Mesendoderm (in vitro differentiated cells): ENCODE results near the gene TRH.

ENCODE experiments used
- DNase-seq: peaks from one replicate; pipeline ENCODE4 v3.0.0; 2013
- H2AK5ac ChIP-seq: 2 replicates; pipeline ENCODE4 v1.6.1; 2013; ENCODE audit warnings: low read length, inconsistent platforms
- H2BK120ac ChIP-seq: 2 replicates; pipeline ENCODE4 v1.6.1; 2013; ENCODE audit warnings: low read depth, mild to moderate bottlenecking, low read length, moderate library complexity, mixed read lengths
- H2BK15ac ChIP-seq: replicated peaks from 2 replicates; pipeline ENCODE4 v1.6.1; 2013; ENCODE audit warnings: low read depth, mild to moderate bottlenecking, moderate library complexity
- H2BK5ac ChIP-seq: 2 replicates; pipeline ENCODE4 v1.6.1; 2013; ENCODE audit warnings: low read length, inconsistent platforms
- H3K18ac ChIP-seq: 2 replicates; pipeline ENCODE4 v1.6.1; 2013; ENCODE audit warnings: mild to moderate bottlenecking, low read length, mixed read lengths
- H3K23ac ChIP-seq: one replicate; pipeline ENCODE4 v1.6.1; 2013; ENCODE audit warnings: low read length
- H3K27ac ChIP-seq: 2 replicates; pipeline ENCODE4 v1.5.1; 2013; ENCODE audit warnings: low read depth, mild to moderate bottlenecking, inconsistent platforms, low read length, moderate library complexity
- H3K27me3 ChIP-seq: 2 replicates; pipeline ENCODE4 v1.6.1; 2013; ENCODE audit warnings: low read length, control low read depth, mild to moderate bottlenecking, inconsistent platforms; ENCODE audit not compliant: insufficient read depth, poor library complexity
- H3K36me3 ChIP-seq: 2 replicates; pipeline ENCODE4 v1.6.1; 2013; ENCODE audit warnings: low read length, inconsistent platforms; ENCODE audit not compliant: control insufficient read depth, insufficient read depth
- H3K4ac ChIP-seq: one replicate; pipeline ENCODE4 v1.6.1; 2013; ENCODE audit warnings: low read depth, mild to moderate bottlenecking, low read length, moderate library complexity
- H3K4me1 ChIP-seq: 2 replicates; pipeline ENCODE4 v1.6.1; 2013; ENCODE audit warnings: low read depth, low read length, inconsistent platforms; ENCODE audit not compliant: control insufficient read depth
- H3K4me2 ChIP-seq: 2 replicates; pipeline ENCODE4 v1.6.1; 2013; ENCODE audit warnings: low read length
- H3K4me3 ChIP-seq: 2 replicates; pipeline ENCODE4 v1.5.1; 2013; ENCODE audit warnings: mild to moderate bottlenecking, low read length
- H3K56ac ChIP-seq: one replicate; pipeline ENCODE4 v1.6.1; 2013; ENCODE audit warnings: low read length
- H3K79me1 ChIP-seq: 2 replicates; pipeline ENCODE4 v1.6.1; 2013; ENCODE audit warnings: low read length, inconsistent platforms
- H3K79me2 ChIP-seq: 2 replicates; pipeline ENCODE4 v1.6.1; 2013; ENCODE audit warnings: mild to moderate bottlenecking, low read length; ENCODE audit not compliant: control insufficient read depth, insufficient read depth
- H3K9ac ChIP-seq: 2 replicates; pipeline ENCODE4 v1.6.1; 2013; ENCODE audit warnings: low read length, inconsistent platforms
- H4K5ac ChIP-seq: one replicate; pipeline ENCODE4 v1.6.1; 2013; ENCODE audit warnings: low read length
- H4K8ac ChIP-seq: one replicate; pipeline ENCODE4 v1.6.1; 2013; ENCODE audit warnings: low read depth, mild to moderate bottlenecking, control low read depth, low read length, moderate library complexity
- WGBS: extraction: QIAGEN DNeasy Blood & Tissue Kit; methylation state at CpG from one replicate; pipeline ENCODE4 v1.1.7; 2013; ENCODE audit warnings: low lambda C conversion rate, missing lambda C conversion rate; ENCODE audit not compliant: insufficient coverage; ENCODE audit errors: extremely low coverage; 5-methylcytosine and 5-hydroxymethylcytosine counted together

The TRH gene

DNA sequence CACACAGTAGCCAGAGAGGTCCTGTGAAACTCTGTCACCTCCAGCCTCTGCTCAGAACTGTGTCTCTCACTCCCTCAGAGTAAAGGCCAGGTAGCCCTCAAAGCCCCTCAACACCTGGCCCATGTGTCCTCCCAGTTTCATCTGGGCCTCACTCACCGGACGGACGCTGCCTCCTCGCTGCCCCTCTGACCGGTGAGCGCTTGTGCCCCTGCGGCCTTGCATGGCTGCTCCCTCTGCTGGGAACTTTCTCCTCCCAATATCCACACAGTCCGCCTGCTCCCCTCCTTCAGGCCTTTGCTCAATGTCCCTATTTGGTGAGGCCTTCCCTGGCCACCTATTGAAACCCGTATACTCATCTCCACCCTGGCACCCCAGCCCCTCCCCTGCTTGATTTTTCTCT, 36.8 kb upstream of the TRH start:
- H3K56ac ChIP-seq: peak overlapping the region; percentile 73
- no peak overlapping the region for H4K8ac ChIP-seq
- no peak overlapping the region for H3K18ac ChIP-seq
- H3K27me3 ChIP-seq: no peaks in the 10 kb centered on the region
- no CpG with 5 or more reads among the region's 9 CpGs for WGBS
- H3K4me3 ChIP-seq: no peak overlapping the region
- no peaks in the 10 kb centered on the region for H3K79me2 ChIP-seq
- DNase-seq: peak; percentile 43
- H4K5ac ChIP-seq: no peak overlapping the region
- H3K27ac ChIP-seq: no peak overlapping the region
- no peak overlapping the region for H3K23ac ChIP-seq
- no peaks in the 10 kb centered on the region for H3K79me1 ChIP-seq
- H2BK120ac ChIP-seq: no peak overlapping the region
- no peak overlapping the region for H2BK15ac ChIP-seq
- H3K4ac ChIP-seq: no peak overlapping the region
- H2BK5ac ChIP-seq: no peak overlapping the region
- no peak overlapping the region for H2AK5ac ChIP-seq
- no peaks in the 10 kb centered on the region for H3K36me3 ChIP-seq
- H3K9ac ChIP-seq: no peak overlapping the region
- no peak overlapping the region for H3K4me2 ChIP-seq
- no peaks in the 10 kb centered on the region for H3K4me1 ChIP-seq

DNA sequence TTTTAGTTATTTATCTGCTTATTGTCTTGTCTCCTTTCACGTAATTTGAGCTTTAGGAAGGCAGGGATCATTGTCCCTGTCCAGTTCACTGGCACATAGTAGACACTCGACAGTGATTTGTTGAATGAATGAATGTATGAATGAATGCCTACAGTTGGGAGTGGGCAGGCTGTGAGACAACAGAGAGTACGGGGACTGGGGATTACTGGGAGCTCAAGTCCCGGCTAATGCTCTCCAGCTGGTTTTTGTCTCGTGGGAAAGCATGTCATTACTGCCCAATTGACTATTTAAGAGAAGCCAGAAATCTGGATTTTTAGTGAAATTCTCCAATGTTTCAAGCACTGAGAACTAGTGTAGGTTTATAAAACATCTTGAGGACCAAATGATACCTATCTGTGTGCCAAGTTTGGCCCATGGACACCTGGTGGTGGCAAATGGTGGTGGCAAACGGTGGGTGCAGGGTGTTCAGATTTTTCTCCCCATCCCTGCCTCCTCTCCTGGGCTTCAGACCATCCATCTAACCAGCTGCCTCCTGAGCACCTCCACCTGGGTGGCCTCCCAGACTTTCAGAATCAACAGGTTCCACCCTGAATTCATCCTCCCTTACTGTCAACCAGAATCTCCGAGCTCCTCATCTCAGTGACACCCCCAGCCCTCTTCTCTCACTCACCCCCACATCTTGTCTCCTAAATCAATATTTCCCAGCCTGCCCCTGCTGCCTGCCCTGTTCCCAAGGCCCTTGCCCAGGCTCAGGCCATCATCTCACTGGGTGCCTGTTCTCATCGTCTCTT, 36.2 kb upstream of the TRH start:
- H4K5ac ChIP-seq: no peak overlapping the region
- no peak overlapping the region for H3K18ac ChIP-seq
- H3K9ac ChIP-seq: no peak overlapping the region
- no peak overlapping the region for H3K4me2 ChIP-seq
- H3K27me3 ChIP-seq: no peaks in the 10 kb centered on the region
- H2AK5ac ChIP-seq: no peak overlapping the region
- no peak overlapping the region for H2BK120ac ChIP-seq
- no peaks in the 10 kb centered on the region for H3K4me1 ChIP-seq
- no peaks in the 10 kb centered on the region for H3K79me1 ChIP-seq
- H3K4ac ChIP-seq: no peak overlapping the region
- no peak for DNase-seq
- H3K4me3 ChIP-seq: no peak overlapping the region
- H2BK15ac ChIP-seq: no peak overlapping the region
- WGBS: no CpG with 5 or more reads among the region's 8 CpGs
- no peak overlapping the region for H3K56ac ChIP-seq
- no peak overlapping the region for H4K8ac ChIP-seq
- no peaks in the 10 kb centered on the region for H3K36me3 ChIP-seq
- H3K79me2 ChIP-seq: no peaks in the 10 kb centered on the region
- H2BK5ac ChIP-seq: no peak overlapping the region
- no peak overlapping the region for H3K27ac ChIP-seq
- no peak overlapping the region for H3K23ac ChIP-seq

DNA sequence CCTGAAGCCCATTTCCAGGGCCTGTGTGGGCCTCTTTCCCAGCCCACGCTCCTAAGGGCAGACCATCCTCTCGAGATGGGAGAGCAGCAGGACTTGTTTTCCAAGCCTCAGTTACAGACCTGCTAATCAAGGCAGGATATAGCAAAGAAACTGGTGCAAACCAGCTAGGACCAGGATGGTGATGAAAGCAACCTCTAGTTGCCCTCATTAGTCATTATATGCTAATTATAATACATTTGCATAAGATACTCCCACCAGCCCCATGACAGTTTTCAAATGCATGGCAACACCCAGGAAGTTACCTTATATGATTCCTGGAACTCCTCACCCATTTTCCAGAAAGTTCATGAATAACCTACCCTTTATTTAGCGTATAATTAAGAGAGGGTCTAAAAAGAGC, 34.4 kb upstream of the TRH start:
- Histone ChIP-seq H3K56ac (no peak overlapping the region), H3K27me3 (no peaks in the 10 kb centered on the region), H2BK5ac (no peak overlapping the region), H3K23ac (no peak overlapping the region), H2BK15ac (no peak overlapping the region), H4K8ac (no peak overlapping the region), H3K4me3 (no peak overlapping the region), H2BK120ac (no peak overlapping the region), H3K27ac (no peak overlapping the region), H4K5ac (no peak overlapping the region), H3K9ac (no peak overlapping the region), H3K18ac (no peak overlapping the region), H3K36me3 (no peaks in the 10 kb centered on the region), H3K79me1 (no peaks in the 10 kb centered on the region), H3K4ac (no peak overlapping the region), H3K4me2 (no peak overlapping the region), H2AK5ac (no peak overlapping the region), H3K4me1 (no peaks in the 10 kb centered on the region), H3K79me2 (no peaks in the 10 kb centered on the region)
- no CpG with 5 or more reads among the region's 3 CpGs for WGBS
- peak; percentile 56 for DNase-seq

DNA sequence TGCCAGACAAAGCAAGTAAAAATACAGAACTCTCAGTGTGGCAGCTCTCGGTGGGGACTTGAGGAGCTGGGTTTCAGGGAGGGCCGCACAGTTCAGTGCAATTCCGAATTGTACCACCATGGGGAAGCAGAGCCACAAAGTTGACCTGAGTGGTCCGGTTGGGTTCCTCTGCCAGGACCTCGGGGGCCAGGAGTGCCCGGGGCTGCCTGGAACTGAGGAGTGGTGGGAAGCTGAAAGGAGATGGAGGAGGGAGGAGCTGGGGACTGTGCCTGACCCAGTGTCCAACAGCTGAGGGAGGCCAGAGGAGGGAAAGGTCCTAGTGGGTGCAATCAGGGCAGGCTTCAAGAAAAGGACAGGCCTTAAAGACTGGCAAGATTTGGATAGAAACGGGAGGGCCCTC, 32.2 kb upstream of the TRH start:
- H2BK15ac ChIP-seq: no peak overlapping the region
- H2BK5ac ChIP-seq: no peak overlapping the region
- peak; percentile 90 for DNase-seq
- no peak overlapping the region for H3K4ac ChIP-seq
- no peak overlapping the region for H2BK120ac ChIP-seq
- no peak overlapping the region for H4K8ac ChIP-seq
- no peak overlapping the region for H2AK5ac ChIP-seq
- H3K36me3 ChIP-seq: no peaks in the 10 kb centered on the region
- no peak overlapping the region for H3K9ac ChIP-seq
- no peak overlapping the region for H3K4me3 ChIP-seq
- no CpG with 5 or more reads among the region's 7 CpGs for WGBS
- H3K27ac ChIP-seq: no peak overlapping the region
- no peak overlapping the region for H3K56ac ChIP-seq
- H3K4me1 ChIP-seq: no peaks in the 10 kb centered on the region
- H3K23ac ChIP-seq: no peak overlapping the region
- H3K79me2 ChIP-seq: no peaks in the 10 kb centered on the region
- no peak overlapping the region for H3K4me2 ChIP-seq
- H3K79me1 ChIP-seq: no peaks in the 10 kb centered on the region
- H3K27me3 ChIP-seq: no peaks in the 10 kb centered on the region
- no peak overlapping the region for H3K18ac ChIP-seq
- H4K5ac ChIP-seq: no peak overlapping the region

DNA sequence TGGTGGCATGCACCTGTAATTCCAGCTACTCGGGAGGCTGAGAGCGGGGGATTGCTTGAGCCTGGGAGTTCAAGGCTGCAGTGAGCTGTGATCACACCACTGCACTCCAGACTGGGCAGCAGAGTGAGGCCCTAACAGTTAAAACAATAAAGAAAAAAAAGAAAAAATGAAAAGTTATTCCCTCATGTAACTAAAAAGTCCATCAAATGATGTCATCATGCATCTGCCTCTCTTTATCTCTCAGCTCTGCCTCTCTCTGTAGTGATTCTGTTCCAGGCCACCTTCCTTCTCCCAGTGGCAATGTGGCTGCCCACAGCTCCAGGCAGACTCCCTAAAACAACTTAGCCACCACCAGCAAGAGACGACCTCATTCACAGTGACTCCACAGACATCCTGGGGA, 31.5 kb upstream of the TRH start:
- no peak overlapping the region for H3K4ac ChIP-seq
- H2BK5ac ChIP-seq: no peak overlapping the region
- no peak overlapping the region for H3K23ac ChIP-seq
- H3K18ac ChIP-seq: no peak overlapping the region
- H3K4me1 ChIP-seq: no peaks in the 10 kb centered on the region
- no peak overlapping the region for H2BK120ac ChIP-seq
- H3K4me3 ChIP-seq: no peak overlapping the region
- H3K56ac ChIP-seq: no peak overlapping the region
- H4K5ac ChIP-seq: no peak overlapping the region
- H3K79me1 ChIP-seq: no peaks in the 10 kb centered on the region
- H3K79me2 ChIP-seq: no peaks in the 10 kb centered on the region
- no peak overlapping the region for H3K9ac ChIP-seq
- no peak overlapping the region for H3K27ac ChIP-seq
- no peak overlapping the region for H2AK5ac ChIP-seq
- H3K36me3 ChIP-seq: no peaks in the 10 kb centered on the region
- H3K27me3 ChIP-seq: no peaks in the 10 kb centered on the region
- H4K8ac ChIP-seq: no peak overlapping the region
- H3K4me2 ChIP-seq: no peak overlapping the region
- no CpG with 5 or more reads among the region's 3 CpGs for WGBS
- no peak for DNase-seq
- H2BK15ac ChIP-seq: no peak overlapping the region

DNA sequence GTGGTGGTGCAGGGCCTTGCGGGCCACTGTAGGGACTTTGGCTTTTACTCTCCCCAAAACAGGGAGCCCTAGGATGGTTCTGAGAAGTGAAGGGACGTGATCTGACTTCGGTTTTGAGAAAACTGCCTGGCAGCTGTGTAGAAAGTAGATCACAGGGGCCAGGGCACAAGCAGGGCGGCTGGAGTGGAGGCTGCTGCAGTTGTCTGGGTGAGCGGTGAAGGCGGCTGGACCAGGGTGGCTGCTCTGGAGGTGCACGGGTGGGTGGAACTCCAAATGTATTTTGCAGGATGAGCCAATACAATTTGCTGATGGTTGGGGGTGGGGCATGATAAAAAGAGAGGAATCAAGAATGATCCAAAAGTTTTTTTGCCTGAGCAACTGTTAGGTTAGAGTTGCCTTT, 29.8 kb upstream of the TRH start:
- H2BK15ac ChIP-seq: no peak overlapping the region
- no peak overlapping the region for H3K18ac ChIP-seq
- H4K5ac ChIP-seq: no peak overlapping the region
- H3K36me3 ChIP-seq: no peaks in the 10 kb centered on the region
- H3K4me3 ChIP-seq: no peak overlapping the region
- H3K23ac ChIP-seq: no peak overlapping the region
- no peak overlapping the region for H3K4me2 ChIP-seq
- H2AK5ac ChIP-seq: no peak overlapping the region
- no peak overlapping the region for H3K56ac ChIP-seq
- H3K4me1 ChIP-seq: no peaks in the 10 kb centered on the region
- no peak overlapping the region for H4K8ac ChIP-seq
- H3K79me1 ChIP-seq: no peaks in the 10 kb centered on the region
- H2BK5ac ChIP-seq: no peak overlapping the region
- no peak overlapping the region for H3K4ac ChIP-seq
- no peaks in the 10 kb centered on the region for H3K79me2 ChIP-seq
- H3K27ac ChIP-seq: no peak overlapping the region
- no peak overlapping the region for H3K9ac ChIP-seq
- no peak for DNase-seq
- H3K27me3 ChIP-seq: no peaks in the 10 kb centered on the region
- H2BK120ac ChIP-seq: no peak overlapping the region
- WGBS: no CpG with 5 or more reads among the region's 7 CpGs
